AG09319 (cell line): ENCODE measurements around the gene LRP3.

Experiments
- DNase-seq: peaks from one replicate; pipeline ENCODE4 v3.0.0-alpha.2; 2010; ENCODE audit warnings: low read depth; ENCODE audit errors: extremely low read depth
- CTCF ChIP-seq: IDR thresholded peaks from 2 replicates; pipeline ENCODE4 v1.5.1; 2011; ENCODE audit warnings: low read depth, mild to moderate bottlenecking, inconsistent platforms, low read length, moderate library complexity

LRP3 gene

GRCh38 chr19:33248553-33248953 is 54.4 kb downstream of the LRP3 start:
- TF ChIP-seq CTCF = no peak
- no peak for DNase-seq

- no peak for DNase-seq
- TF ChIP-seq CTCF = no peak
These were observed 55.0 kb downstream of the LRP3 start for GRCh38 chr19:33248954-33249613.

- no peak for TF ChIP-seq CTCF
- DNase-seq = no peak
These were observed 55.7 kb downstream of the LRP3 start for GRCh38 chr19:33249740-33250366.

GRCh38 chr19:33250500-33250899 is 56.4 kb downstream of the LRP3 start:
- DNase-seq = no peak
- TF ChIP-seq CTCF = no peak

GRCh38 chr19:33251076-33251475 is 56.9 kb downstream of the LRP3 start:
- DNase-seq = no peak
- no peak for TF ChIP-seq CTCF

- TF ChIP-seq CTCF = no peak
- no peak for DNase-seq
These were observed 57.5 kb downstream of the LRP3 start for GRCh38 chr19:33251526-33252090.

GRCh38 chr19:33252418-33252962 is 58.4 kb downstream of the LRP3 start:
- TF ChIP-seq CTCF = no peak
- DNase-seq = no peak
